Stimulated activated CD8-positive, alpha-beta memory T cell treated with anti-CD3 and anti-CD28 coated beads, Interleukin-2, amount 100 ng/mL, for 48 hours (primary cell): ENCODE measurements around the gene KATNB1.
"Not testable (repeated sequence)": the region's sequence is repeated elsewhere in the genome, so short reads cannot be mapped to it uniquely, and the experiment has no call there.

ENCODE experiments used
- DNase-seq, 2 donors: peaks; one replicate each; pipeline ENCODE4 v3.0.0-alpha.2; 2020; ENCODE audit warnings: low read depth in 2 of 2

The KATNB1 gene

DNA sequence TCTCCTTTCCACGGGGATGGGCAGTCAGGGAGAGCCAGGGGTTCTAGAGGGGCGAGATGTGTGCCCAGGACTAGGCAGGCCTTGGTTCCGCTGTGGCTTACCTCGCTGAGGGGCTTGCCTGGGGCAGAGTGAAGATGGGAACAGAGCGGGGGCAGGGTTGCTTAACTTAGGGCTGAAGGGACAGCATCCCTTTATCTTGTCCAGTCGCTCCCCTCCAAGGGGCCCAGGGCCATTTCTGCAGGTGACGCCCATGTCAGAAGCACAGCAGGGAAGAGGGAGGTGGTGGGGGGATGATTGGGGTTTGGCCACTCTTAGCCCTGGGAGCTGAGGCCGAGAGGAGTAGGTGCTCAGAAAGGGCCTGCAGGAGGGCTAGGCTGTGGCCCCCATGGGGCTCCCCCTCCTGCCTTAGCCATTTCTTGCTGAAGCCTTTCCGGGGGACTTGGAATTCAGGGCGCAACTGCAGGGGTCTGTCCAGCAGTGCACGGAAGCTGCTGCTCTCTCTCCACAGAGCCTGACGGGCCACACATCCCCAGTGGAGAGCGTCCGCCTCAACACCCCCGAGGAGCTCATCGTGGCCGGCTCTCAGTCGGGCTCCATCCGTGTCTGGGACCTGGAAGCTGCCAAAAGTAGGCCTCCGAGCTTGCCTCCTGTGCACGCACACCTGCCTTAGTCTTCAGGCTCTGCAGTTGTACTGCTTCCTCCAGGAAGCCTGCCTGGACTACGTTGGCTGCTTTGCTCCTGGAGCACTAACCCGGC lies 8.5 kb downstream of the KATNB1 start:
- DNase-seq, result no peak

GRCh38 chr16:57744642-57744903 lies 9.0 kb downstream of the KATNB1 start:
- DNase-seq, result no peak

DNA sequence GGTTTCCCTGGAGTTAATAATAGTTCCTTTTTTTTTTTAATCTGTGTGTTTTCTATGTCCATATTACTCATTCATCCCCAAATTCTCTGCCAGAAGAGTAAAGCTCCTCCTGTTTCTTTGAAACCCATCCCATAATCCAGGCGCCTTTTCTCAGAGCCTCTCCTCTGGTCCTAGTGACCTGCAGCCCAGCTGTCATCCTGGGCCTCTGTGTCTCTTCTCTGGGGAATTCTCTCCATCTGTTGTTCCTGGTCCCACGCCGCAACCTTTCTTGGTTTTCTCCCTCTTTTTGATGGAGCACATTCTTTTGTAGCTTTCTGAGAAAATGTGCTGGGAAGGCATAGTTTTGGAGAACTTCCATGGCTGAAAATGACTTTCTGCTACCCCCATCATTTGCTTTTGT lies 10.2 kb downstream of the KATNB1 start:
- no peak for DNase-seq

DNA sequence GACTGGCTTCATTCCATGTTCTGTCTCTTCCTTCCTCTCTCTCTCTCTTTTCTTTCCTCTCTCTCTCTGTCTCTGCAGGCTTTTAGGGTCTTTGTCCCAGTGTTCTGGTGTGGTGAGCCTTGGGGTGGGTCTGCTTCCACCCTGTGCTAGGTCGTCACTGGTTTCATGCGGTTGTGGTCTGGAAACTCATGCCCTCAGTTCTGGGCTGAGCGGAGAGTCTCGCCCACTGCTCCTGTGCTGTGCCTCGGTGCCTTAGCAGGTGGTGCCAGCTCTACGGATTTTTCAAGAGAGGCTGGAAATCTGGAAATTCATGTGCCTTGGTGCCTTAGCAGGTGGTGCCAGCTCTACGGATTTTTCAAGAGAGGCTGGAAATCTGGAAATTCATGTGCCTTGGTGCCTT lies 10.7 kb downstream of the KATNB1 start:
- DNase-seq, result not testable (repeated sequence)

- no peak for DNase-seq
Measured at GRCh38 chr16:57747091-57747490, 11.5 kb downstream of the KATNB1 start.

- DNase-seq, result no peak
Measured at GRCh38 chr16:57747496-57747895, 11.9 kb downstream of the KATNB1 start.

GRCh38 chr16:57747996-57748395 lies 12.4 kb downstream of the KATNB1 start:
- no peak for DNase-seq

DNA sequence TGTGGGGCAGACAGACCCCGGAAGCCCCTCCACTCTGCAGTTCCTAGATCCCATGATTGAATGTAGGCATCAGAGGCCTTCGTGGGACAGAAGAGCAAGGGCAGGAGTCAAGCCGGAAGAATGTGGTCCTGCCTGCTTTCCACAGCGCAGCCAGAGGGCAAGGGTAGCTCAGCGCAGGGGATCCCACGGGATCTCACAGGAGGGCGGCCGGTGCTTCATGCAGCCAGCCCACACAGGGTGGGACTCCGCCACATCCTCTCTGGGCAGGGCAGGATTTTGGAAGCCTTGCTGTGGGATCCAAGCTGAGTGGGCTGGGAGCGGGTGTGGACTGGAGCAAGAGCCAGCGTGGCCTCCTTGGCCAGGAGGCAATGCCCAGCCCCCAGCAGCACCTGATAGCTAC lies 13.0 kb downstream of the KATNB1 start:
- no peak for DNase-seq

- no peak for DNase-seq
Measured at GRCh38 chr16:57749101-57749692, 13.6 kb downstream of the KATNB1 start.

GRCh38 chr16:57749856-57750452 lies 14.4 kb downstream of the KATNB1 start:
- no peak for DNase-seq

DNA sequence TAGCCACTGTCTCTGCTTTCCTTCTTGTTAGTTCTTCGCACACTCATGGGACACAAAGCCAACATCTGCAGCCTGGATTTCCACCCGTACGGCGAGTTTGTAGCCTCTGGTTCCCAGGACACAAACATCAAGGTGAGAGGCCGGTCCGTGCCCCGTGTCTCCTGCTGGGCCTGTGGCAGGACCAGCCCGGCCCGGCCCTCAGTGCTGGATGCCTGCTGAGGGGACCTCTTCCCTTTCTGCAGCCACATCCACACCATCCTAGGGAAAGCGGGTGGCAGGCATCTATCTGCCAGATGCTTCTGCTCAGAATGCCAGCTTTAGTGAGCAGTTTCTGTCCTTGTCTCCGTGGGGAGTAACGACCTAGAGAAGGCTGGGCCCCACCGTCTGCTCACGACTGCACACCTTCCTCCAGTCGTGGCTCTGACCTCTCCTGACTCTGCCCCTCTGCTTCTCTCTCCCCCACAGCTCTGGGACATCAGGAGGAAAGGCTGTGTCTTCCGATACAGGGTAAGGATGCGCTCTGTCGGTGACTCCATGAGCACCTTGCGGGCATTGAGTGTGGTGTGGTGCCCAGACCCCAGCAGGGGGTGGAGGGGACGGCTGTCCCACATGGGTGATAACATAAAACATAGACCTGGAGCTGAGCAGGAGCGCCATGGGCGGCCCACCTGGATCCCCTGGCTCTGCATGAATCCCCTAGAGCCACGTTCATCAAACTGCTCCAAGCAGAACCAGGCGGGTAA lies 15.4 kb downstream of the KATNB1 start:
- DNase-seq, result no peak

DNA sequence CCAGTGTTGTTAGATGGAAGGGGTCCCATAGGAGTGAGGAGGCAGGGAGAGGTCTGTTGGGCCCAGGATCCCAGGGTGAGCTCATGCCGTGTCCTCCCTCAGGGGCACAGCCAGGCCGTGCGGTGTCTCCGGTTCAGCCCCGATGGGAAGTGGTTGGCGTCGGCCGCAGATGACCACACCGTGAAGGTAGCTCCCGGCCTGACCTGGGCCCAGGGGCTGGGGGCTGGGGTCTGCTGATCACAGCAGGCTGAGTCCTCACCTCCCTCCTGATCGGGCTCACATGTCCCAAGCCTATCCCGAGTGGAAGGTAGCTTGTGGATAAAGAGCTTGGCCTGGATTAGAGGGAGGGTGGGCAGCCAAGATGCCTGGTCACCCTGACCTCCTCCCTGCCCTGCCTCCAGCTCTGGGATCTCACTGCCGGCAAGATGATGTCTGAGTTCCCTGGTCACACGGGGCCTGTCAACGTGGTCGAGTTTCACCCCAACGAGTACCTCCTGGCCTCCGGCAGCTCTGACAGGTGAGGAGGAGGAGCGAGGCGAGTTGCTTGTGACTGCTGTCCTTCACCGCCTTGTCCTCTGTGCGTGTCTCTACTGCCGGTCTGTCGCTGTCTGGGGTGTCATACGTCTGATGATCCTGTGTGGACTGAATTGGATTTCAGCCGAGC lies 16.1 kb downstream of the KATNB1 start:
- DNase-seq, result no peak

GRCh38 chr16:57752203-57752580 lies 16.6 kb downstream of the KATNB1 start:
- DNase-seq, result no peak

GRCh38 chr16:57752581-57753447 lies 17.2 kb downstream of the KATNB1 start:
- no peak for DNase-seq

DNA sequence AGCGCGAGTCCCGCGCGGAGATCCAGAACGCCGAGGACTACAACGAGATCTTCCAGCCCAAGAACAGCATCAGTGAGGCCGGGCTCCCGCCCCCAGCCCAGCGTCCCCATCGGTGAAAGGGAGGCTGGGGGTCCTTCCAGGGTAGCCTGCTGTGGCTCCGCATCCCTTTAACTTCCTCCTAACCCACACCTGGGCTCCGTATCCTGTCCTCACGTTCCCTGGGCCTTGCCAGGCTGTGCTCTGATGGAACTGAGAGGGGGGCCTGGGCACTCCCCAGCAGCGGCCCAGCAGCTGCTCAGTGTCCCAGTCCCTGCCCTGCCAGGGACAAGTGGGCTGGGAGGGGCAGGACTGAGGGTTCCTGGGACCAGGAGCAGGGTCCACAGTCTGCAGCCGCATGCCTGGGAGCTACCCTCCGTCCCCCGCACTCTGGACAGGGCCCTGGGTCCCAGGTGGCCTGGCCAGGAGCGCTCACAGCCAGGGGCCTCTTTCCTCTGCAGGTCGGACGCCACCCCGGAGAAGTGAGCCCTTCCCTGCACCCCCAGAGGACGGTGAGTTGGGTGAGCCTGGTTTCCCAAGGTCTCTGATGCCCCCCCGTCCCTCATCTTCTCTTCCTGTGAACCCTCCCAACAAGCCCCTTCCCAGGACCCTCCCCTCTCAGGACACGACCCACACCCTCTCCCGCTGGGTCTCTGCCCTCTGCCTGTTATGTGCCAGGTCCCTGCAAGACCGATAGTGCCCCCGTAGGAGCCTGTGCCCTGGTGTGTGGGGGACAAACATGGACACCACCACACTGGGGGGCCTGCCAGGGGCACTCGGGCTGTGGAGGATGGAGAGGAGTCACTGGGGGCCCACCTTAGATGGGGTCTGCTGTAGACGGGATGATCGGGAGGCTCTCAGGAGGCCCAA lies 18.1 kb downstream of the KATNB1 start:
- no peak for DNase-seq

DNA sequence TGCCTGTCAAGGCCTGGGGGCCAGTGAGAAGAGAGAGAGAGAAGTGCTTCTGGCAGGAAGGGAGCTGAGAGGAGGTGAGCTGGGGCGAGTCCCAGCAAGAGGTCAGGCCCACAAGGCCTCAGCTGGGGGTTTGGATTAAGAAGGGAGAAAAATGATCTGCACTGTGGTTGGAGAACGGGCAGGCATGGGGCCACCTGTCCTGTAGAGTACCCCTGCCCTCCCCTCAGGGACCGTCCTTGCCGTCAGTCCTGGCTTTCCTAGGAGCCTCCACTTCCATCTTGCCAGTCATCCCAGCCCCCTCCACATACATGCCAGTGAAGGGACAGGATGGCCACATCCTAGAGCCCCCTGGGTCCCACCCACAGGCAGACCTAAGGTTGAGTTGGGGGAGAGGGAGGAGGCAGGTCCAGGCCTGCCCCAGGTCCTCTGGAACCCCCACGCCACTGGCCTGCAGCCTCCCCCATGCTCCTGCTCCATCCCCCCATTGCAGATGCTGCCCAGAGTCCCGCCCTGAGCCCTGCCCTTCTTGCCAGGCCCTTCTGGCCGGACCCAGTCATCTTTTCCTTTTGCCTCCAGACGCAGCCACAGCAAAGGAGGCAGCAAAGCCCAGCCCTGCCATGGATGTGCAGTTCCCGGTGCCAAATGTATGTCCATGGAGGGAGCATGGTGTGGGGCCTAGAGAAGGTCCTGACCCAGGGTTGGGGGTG lies 18.9 kb downstream of the KATNB1 start:
- DNase-seq, result no peak

DNA sequence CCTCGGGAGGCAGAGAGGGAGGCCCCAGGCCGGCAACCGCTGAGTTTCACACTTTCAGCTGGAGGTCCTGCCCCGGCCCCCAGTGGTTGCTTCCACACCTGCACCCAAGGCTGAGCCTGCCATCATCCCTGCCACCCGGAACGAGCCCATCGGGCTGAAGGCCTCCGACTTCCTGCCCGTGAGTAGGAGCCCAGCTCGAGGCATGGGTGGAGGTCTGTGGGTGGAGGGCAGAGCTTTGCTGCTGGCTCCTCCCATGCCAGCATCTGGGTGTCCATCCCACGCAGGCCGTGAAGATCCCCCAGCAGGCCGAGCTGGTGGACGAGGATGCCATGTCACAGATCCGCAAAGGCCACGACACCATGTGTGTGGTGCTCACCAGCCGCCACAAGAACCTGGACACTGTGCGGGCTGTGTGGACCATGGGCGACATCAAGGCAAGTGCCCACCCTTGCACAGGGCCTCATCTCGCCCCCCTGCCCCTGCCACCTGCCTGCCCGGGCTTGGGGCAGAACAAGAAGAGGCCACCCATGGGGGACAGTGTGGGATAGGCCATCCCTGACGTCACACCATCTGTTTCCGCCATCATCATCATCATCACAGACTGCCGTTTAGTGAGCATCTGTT lies 19.6 kb downstream of the KATNB1 start:
- no peak for DNase-seq

DNA sequence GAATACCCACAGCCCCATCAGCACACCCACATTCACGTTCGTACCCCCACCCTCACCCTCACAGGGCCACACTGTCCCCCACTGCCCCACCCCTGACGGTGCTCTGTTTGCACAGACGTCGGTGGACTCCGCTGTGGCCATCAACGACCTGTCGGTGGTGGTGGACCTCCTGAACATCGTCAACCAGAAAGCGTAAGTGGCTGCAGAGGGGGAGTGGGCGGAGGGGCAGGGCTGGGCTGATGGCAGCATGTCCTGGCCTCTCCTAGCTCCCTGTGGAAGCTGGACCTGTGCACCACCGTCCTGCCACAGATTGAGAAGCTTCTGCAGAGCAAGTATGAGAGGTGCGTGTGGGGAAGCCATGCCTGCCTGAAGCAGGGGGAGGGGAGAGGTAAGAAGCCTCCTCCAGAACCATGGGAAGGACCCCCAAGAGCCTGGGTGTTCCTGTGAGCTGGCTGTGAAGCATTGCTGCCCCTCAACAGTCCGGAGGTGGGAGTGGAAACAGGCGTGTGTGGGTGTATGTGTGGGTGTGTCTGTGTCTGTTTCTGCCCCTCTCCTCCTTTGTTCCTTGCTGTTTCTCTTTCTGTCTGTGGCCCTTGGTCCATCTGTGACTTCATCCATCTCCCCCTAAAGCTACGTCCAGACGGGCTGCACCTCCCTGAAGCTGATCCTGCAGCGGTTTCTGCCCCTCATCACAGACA lies 20.3 kb downstream of the KATNB1 start:
- no peak for DNase-seq
